CD14-positive monocyte (primary cell): Measurements from ENCODE around the gene NFIC. TPM values are rescaled to one million over a fixed set of nuclear protein-coding genes. Genes with fewer than 3 reads are reported as not detected.
A peak's percentile ranks its signal among the peaks of the same experiment; 100 is the strongest.

Experiments
- DNase-seq, 3 donors: peaks; one replicate each; pipeline ENCODE4 v3.0.0-alpha.2; 2011 to 2022
- H2AFZ ChIP-seq: 2 replicates; pipeline ENCODE4 v1.6.0; 2012; ENCODE audit warnings: mild to moderate bottlenecking, low read depth, low read length, inconsistent platforms; ENCODE audit not compliant: insufficient read depth, poor library complexity, severe bottlenecking
- H3K27ac ChIP-seq, 2 donors: 1 replicate in 1 of 2; 2 replicates in 1 of 2; pipeline ENCODE4 v1.5.1; 2012 to 2013; ENCODE audit warnings: low read length in 2 of 2, control low read depth in 1 of 2, inconsistent platforms in 1 of 2, low read depth in 1 of 2, mild to moderate bottlenecking in 1 of 2
- H3K27me3 ChIP-seq, 2 donors: one replicate each; pipeline versions ENCODE4 v1.6.0 to v1.6.1; 2011 to 2013; ENCODE audit warnings: low read length in 2 of 2; ENCODE audit not compliant: control insufficient read depth in 2 of 2, insufficient read depth in 2 of 2
- H3K36me3 ChIP-seq, 2 donors: replicated peaks in 1 of 2; 1 replicate in 1 of 2; 2 replicates in 1 of 2; pipeline versions ENCODE4 v1.5.1 to v1.6.1; 2012 to 2013; ENCODE audit warnings: low read length in 2 of 2, control low read depth in 1 of 2, inconsistent platforms in 1 of 2, mild to moderate bottlenecking in 1 of 2; ENCODE audit not compliant: insufficient read depth in 2 of 2, control insufficient read depth in 1 of 2
- H3K4me1 ChIP-seq, 2 donors: 1 replicate in 1 of 2; 2 replicates in 1 of 2; pipeline versions ENCODE4 v1.5.1 to v1.6.1; 2012 to 2013; ENCODE audit warnings: low read length in 2 of 2, control low read depth in 1 of 2, inconsistent platforms in 1 of 2, mild to moderate bottlenecking in 1 of 2, moderate library complexity in 1 of 2; ENCODE audit not compliant: insufficient read depth in 2 of 2, control insufficient read depth in 1 of 2
- H3K4me2 ChIP-seq: replicated peaks from 2 replicates; pipeline ENCODE3; 2012; ENCODE audit warnings: low read length, moderate library complexity, mild to moderate bottlenecking; ENCODE audit not compliant: poor library complexity, severe bottlenecking; ENCODE audit errors: extremely low read depth
- H3K4me3 ChIP-seq, 3 experiments: fragments of 200-600 bp in 1 of 3; sonication (generic) in 1 of 3; replicated peaks in 1 of 3; 1 replicate in 2 of 3; 2 replicates in 1 of 3; pipeline ENCODE4 v1.5.1; 2011 to 2013; ENCODE audit warnings: low read length in 3 of 3, mild to moderate bottlenecking in 3 of 3, control low read depth in 2 of 3, low read depth in 2 of 3, inconsistent platforms in 1 of 3, moderate library complexity in 1 of 3
- H3K79me2 ChIP-seq: 2 replicates; pipeline ENCODE4 v1.6.0; 2012; ENCODE audit warnings: mild to moderate bottlenecking, control low read depth, inconsistent platforms, low read length, moderate library complexity; ENCODE audit not compliant: insufficient read depth
- H3K9ac ChIP-seq: 2 replicates; pipeline ENCODE4 v1.6.0; 2017; ENCODE audit warnings: low read length, mild to moderate bottlenecking; ENCODE audit not compliant: insufficient read depth, poor library complexity, severe bottlenecking
- H3K9me3 ChIP-seq, 2 donors: replicated peaks in 1 of 2; 1 replicate in 1 of 2; 2 replicates in 1 of 2; pipeline versions ENCODE4 v1.5.1 to v1.6.1; 2012 to 2013; ENCODE audit warnings: low read length in 2 of 2, control low read depth in 1 of 2; ENCODE audit not compliant: control insufficient read depth in 1 of 2, insufficient read depth in 1 of 2
- H4K20me1 ChIP-seq: 2 replicates; pipeline ENCODE4 v1.6.0; 2012; ENCODE audit warnings: mild to moderate bottlenecking, low read length, control low read depth, moderate library complexity; ENCODE audit not compliant: insufficient read depth
- H3K27ac Mint-ChIP-seq, 7 donors: one replicate each; pipeline ENCODE4 v1.8.0; 2020; ENCODE audit warnings: mild to moderate bottlenecking in 7 of 7, mixed read lengths in 7 of 7, moderate library complexity in 6 of 7, inconsistent platforms in 2 of 7
- H3K27me3 Mint-ChIP-seq, 3 donors: one replicate each; pipeline ENCODE4 v1.8.0; 2021 to 2022; ENCODE audit warnings: low read depth in 3 of 3, mild to moderate bottlenecking in 3 of 3, mixed read lengths in 3 of 3, moderate library complexity in 3 of 3, inconsistent platforms in 1 of 3
- H3K36me3 Mint-ChIP-seq, 2 donors: one replicate each; pipeline ENCODE4 v1.8.0; 2020; ENCODE audit warnings: mixed read lengths in 2 of 2, inconsistent platforms in 1 of 2, mild to moderate bottlenecking in 1 of 2
- H3K4me1 Mint-ChIP-seq: one replicate; pipeline ENCODE4 v1.8.0; 2020; ENCODE audit warnings: mild to moderate bottlenecking, mixed read lengths
- H3K4me3 Mint-ChIP-seq, 2 donors: one replicate each; pipeline ENCODE4 v1.8.0; 2020; ENCODE audit warnings: mild to moderate bottlenecking in 2 of 2, mixed read lengths in 2 of 2, moderate library complexity in 1 of 2
- H3K9me3 Mint-ChIP-seq, 7 donors: one replicate each; pipeline ENCODE4 v1.8.0; 2020 to 2022; ENCODE audit warnings: mixed read lengths in 7 of 7, mild to moderate bottlenecking in 6 of 7, moderate library complexity in 6 of 7, inconsistent platforms in 2 of 7
- CTCF ChIP-seq: fragments of 200-600 bp; IDR thresholded peaks from one replicate; pipeline ENCODE4 v1.8.0; 2022; ENCODE audit warnings: antibody characterized with exemption, mild to moderate bottlenecking
- WGBS: methylation state at CpG from one replicate; pipeline ENCODE4 v1.1.5; 2013; ENCODE audit warnings: missing lambda C conversion rate; ENCODE audit not compliant: insufficient coverage; 5-methylcytosine and 5-hydroxymethylcytosine counted together
- intact Hi-C, 2 donors: fragments of 100-400 bp; cut with micrococcal nuclease; formaldehyde crosslinking; loops; one replicate each; pipeline versions ENCODE4 v1.15.0 to v1.15.1; 2023
- polyA minus RNA-seq: library from RNA; depleted of rRNA, polyadenylated mRNA; stranded (reverse); fragments of >200 nt; gene quantifications from 2 replicates; pipeline ENCODE4 v1.2.3, GENCODE V29; 2012
- polyA plus RNA-seq, 3 donors: library from polyadenylated mRNA; depleted of rRNA in 1 of 3; unstranded in 2 of 3; stranded (reverse) in 1 of 3; fragments of 300-500 nt in 2 of 3; fragments of >200 nt in 1 of 3; fragmentation: Illumina TruSeq in 2 of 3; gene quantifications; 1 replicate in 2 of 3; 2 replicates in 1 of 3; pipeline ENCODE4 v1.2.3, GENCODE V29; 2012 to 2021
- total RNA-seq, 12 experiments: library from RNA in 1 of 12; stranded (reverse) in 1 of 12; fragments of 120-200 nt in 1 of 12; gene quantifications; one replicate each; pipeline ENCODE4 v1.2.4 and lab custom pipeline; 2013 to 2026; ENCODE audit warnings: mixed read lengths in 6 of 12, inconsistent platforms in 1 of 12

The NFIC gene
- total RNA-seq (2013), result 7.5 TPM
- polyA plus RNA-seq (10 to 100 TPM in 2 of 3 donors, 1 to 10 TPM in 1; 7.0 to 13.8 (median 11.5) TPM), polyA minus RNA-seq (31.1 and 31.3 TPM in 2 replicates), total RNA-seq (lab: John Stamatoyannopoulos, UW) (6.3 to 48.1 (median 13.6) reads per million in 11 experiments)

GRCh38 chr19:3365836-3366752 is at the start of gene NFIC:
Gene NFIC, plus strand, starts transcription at chr19:3366583. Its CDS starts 54 bp downstream, at chr19:3366637.
- Mint-ChIP-seq H3K4me3 (peak within 1 kb of the TSS; percentile 85 to 90), H3K4me1 (peaks cover 59% of the 10 kb centered on the region), H3K27me3 (no peaks in the 10 kb centered on the region), H3K27ac (peak within 1 kb of the TSS; percentile 83 to 97 (median 90)), H3K36me3 (peaks cover 6 to 7% of the 10 kb centered on the region in 2 donors), H3K9me3 (peaks cover 0 to 2% (median 0%) of the 10 kb centered on the region in 7 donors)
- H3K4me2 ChIP-seq, result peak within 1 kb of the TSS; percentile 98
- WGBS, result 0% methylated on average over 20 of the region's 64 CpGs
- peaks cover 95% of the 10 kb centered on the region for H3K79me2 ChIP-seq
- H3K4me3 ChIP-seq, result peak within 1 kb of the TSS; percentile 90 to 94 (median 93)
- peaks cover 53% of the 10 kb centered on the region for H4K20me1 ChIP-seq
- no peaks in the 10 kb centered on the region for H3K9me3 ChIP-seq
- H3K27ac ChIP-seq, result peak within 1 kb of the TSS; percentile 79
- DNase-seq, result peak; percentile 63 to 69 (median 63)
- peak within 1 kb of the TSS; percentile 77 for H3K9ac ChIP-seq
- TF ChIP-seq CTCF, result no peak
- no peaks in the 10 kb centered on the region for H3K27me3 ChIP-seq
- intact Hi-C loops, result no loop called here
- H2AFZ ChIP-seq, result peak within 1 kb of the TSS; percentile 64
- H3K36me3 ChIP-seq, result no peaks in the 10 kb centered on the region
- peaks cover 51 to 64% of the 10 kb centered on the region in 2 donors for H3K4me1 ChIP-seq

DNA sequence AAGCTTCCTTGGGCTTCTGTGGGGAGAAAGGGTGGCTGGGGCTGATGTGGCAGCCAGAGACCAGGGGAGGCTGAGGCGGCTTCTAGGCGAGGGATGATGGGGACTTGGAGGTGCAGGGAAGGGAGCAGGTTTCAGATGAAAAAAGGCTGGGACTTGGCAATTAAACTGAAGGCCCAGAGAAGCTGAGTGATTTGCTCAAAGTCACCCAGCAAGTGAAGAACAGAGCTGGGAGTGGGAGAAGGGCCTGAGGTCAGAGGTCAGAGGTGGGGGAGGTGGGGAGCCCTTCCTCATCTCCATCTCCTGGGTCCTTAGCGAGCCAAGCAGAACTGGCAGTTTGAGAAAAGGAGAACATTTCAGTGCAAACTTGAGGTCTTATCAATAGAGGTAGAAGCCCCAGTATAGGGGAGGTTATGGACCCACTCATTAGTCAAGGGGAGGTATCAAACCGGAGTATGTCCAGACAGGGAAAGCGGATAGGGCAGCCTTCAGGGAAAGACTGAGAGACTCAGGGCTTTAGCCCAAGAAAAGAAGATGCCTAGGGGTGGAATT is 49.6 kb upstream of the NFIC start:
- Histone ChIP-seq H3K4me2 (no peak overlapping the region), H3K36me3 (no peaks in the 10 kb centered on the region), H2AFZ (no peak overlapping the region), H3K9me3 (no peaks in the 10 kb centered on the region), H4K20me1 (no peaks in the 10 kb centered on the region), H3K4me3 (no peak overlapping the region), H3K27me3 (peaks cover 0 to 3% of the 10 kb centered on the region in 2 donors), H3K27ac (no peak overlapping the region), H3K9ac (no peak overlapping the region), H3K79me2 (no peaks in the 10 kb centered on the region), H3K4me1 (no peaks in the 10 kb centered on the region)
- no peaks in the 10 kb centered on the region for H3K36me3 Mint-ChIP-seq
- no peaks in the 10 kb centered on the region for H3K9me3 Mint-ChIP-seq
- 95% methylated on average over 5 of the region's 5 CpGs for WGBS
- intact Hi-C loops, result no loop called here
- no peak overlapping the region for H3K4me3 Mint-ChIP-seq
- H3K4me1 Mint-ChIP-seq, result no peaks in the 10 kb centered on the region
- no peak overlapping the region for H3K27ac Mint-ChIP-seq
- peaks cover 10 to 30% (median 18%) of the 10 kb centered on the region in 3 donors for H3K27me3 Mint-ChIP-seq
- no peak for TF ChIP-seq CTCF
- DNase-seq, result no peak
